Osteocyte (in vitro differentiated cells): ENCODE data around the gene SV2B. TPM values are rescaled to one million over a fixed set of nuclear protein-coding genes. Genes with fewer than 3 reads are reported as not detected.

Experiments
- DNase-seq: peaks from one replicate; pipeline ENCODE4 v3.0.0; 2021; ENCODE audit warnings: mixed read lengths; ENCODE audit not compliant: unreplicated experiment; ENCODE audit errors: extremely low spot score
- H3K27ac Mint-ChIP-seq: one replicate; pipeline ENCODE4 v1.8.0; 2021; ENCODE audit warnings: mild to moderate bottlenecking, mixed read lengths; ENCODE audit not compliant: unreplicated experiment
- H3K27me3 Mint-ChIP-seq: one replicate; pipeline ENCODE4 v1.8.0; 2021; ENCODE audit warnings: mixed read lengths; ENCODE audit not compliant: unreplicated experiment
- H3K36me3 Mint-ChIP-seq: one replicate; pipeline ENCODE4 v1.8.0; 2021; ENCODE audit warnings: mixed read lengths; ENCODE audit not compliant: unreplicated experiment
- H3K4me1 Mint-ChIP-seq: one replicate; pipeline ENCODE4 v1.8.0; 2021; ENCODE audit warnings: mixed read lengths; ENCODE audit not compliant: unreplicated experiment
- H3K4me3 Mint-ChIP-seq: one replicate; pipeline ENCODE4 v1.8.0; 2021; ENCODE audit warnings: mild to moderate bottlenecking, moderate library complexity, mixed read lengths; ENCODE audit not compliant: unreplicated experiment
- H3K9me3 Mint-ChIP-seq: one replicate; pipeline ENCODE4 v1.8.0; 2021; ENCODE audit warnings: mixed read lengths; ENCODE audit not compliant: unreplicated experiment
- total RNA-seq: library from RNA; stranded (reverse); gene quantifications from 2 replicates; pipeline ENCODE4 v1.2.1, GENCODE V29; 2021
- TF ChIP-seq, protein P1 (sequence below): fragments of 200-600 bp; sonication (generic); IDR thresholded peaks from 2 replicates; pipeline ENCODE4 v1.5.0; 2021; ENCODE audit warnings: antibody characterized with exemption, mild to moderate bottlenecking, moderate library complexity

SV2B gene
- total RNA-seq, 1 donor from 2014 or later, result not detected

DNA sequence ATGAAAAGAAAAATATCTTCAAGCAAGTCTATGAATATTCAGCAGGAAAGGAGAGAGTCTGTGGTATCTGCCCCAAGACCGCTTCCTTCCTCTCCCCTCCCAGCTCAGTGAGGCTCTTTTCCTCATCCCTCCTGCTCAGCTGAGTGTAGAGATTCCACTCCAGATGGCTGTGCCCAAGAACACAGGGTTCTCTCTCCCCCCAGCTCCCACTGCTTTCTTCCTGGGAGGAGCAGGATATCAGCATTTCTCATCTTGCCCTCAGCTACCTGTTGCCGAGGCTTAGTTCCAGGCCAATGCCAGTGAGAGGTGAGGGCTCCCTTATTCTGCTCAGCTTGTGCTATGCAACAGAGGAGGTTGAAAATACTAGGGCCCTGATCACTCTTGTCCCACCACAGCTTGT, 211.9 kb downstream of the SV2B start:
- Mint-ChIP-seq H3K27me3 (peaks cover 6% of the 10 kb centered on the region), H3K4me3 (no peak overlapping the region), H3K4me1 (no peaks in the 10 kb centered on the region), H3K27ac (no peak overlapping the region), H3K9me3 (no peaks in the 10 kb centered on the region), H3K36me3 (no peaks in the 10 kb centered on the region)
- no peak for DNase-seq
- TF ChIP-seq, protein P1, sequence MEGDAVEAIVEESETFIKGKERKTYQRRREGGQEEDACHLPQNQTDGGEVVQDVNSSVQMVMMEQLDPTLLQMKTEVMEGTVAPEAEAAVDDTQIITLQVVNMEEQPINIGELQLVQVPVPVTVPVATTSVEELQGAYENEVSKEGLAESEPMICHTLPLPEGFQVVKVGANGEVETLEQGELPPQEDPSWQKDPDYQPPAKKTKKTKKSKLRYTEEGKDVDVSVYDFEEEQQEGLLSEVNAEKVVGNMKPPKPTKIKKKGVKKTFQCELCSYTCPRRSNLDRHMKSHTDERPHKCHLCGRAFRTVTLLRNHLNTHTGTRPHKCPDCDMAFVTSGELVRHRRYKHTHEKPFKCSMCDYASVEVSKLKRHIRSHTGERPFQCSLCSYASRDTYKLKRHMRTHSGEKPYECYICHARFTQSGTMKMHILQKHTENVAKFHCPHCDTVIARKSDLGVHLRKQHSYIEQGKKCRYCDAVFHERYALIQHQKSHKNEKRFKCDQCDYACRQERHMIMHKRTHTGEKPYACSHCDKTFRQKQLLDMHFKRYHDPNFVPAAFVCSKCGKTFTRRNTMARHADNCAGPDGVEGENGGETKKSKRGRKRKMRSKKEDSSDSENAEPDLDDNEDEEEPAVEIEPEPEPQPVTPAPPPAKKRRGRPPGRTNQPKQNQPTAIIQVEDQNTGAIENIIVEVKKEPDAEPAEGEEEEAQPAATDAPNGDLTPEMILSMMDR, result no peak

DNA sequence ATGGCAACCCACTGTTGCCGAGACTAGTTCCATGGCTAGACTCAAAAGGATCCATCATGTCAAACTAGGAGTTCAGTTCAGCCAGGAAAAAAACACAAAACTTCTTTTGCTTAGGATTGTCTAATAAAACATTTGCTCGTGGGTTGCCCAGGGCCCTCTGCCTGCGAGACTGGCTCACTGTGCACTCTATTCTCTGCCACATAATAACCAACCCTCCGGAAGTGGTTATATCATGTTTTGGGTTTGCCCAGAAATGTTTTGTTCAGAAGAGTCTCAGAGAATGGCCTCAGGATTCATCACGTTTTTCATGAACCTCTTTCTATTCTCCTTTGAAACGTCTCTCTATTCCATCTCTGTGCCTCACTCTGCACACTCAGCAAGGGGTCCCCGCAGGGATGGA, 216.1 kb downstream of the SV2B start:
- TF ChIP-seq, protein P1, result no peak
- Mint-ChIP-seq H3K4me1 (no peaks in the 10 kb centered on the region), H3K4me3 (no peak overlapping the region), H3K9me3 (no peaks in the 10 kb centered on the region), H3K27me3 (peaks cover 2% of the 10 kb centered on the region), H3K27ac (no peak overlapping the region), H3K36me3 (no peaks in the 10 kb centered on the region)
- DNase-seq, result no peak

DNA sequence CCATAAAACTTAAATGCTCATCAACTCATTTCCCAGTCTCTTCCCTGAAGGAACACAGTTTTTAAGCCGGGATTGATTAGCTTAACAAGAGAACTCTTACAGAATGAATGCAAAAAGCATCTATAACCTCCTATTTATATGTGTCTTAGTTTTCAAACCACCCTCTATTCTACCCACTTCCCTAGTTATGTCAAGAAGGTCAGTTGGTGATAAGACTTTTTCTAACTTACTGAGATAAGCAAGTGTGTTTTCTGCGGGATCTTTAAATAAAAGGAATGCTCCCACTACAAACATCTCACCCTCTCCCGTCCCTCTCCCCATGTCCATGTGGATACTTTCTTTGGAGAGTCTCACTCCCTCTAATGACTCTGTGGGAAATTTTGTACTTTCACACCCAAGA, 218.5 kb downstream of the SV2B start:
- Mint-ChIP-seq H3K4me3 (no peak overlapping the region), H3K27ac (no peak overlapping the region), H3K4me1 (no peaks in the 10 kb centered on the region), H3K9me3 (no peaks in the 10 kb centered on the region), H3K36me3 (no peaks in the 10 kb centered on the region), H3K27me3 (peaks cover 2% of the 10 kb centered on the region)
- DNase-seq, result no peak
- TF ChIP-seq, protein P1, result no peak

DNA sequence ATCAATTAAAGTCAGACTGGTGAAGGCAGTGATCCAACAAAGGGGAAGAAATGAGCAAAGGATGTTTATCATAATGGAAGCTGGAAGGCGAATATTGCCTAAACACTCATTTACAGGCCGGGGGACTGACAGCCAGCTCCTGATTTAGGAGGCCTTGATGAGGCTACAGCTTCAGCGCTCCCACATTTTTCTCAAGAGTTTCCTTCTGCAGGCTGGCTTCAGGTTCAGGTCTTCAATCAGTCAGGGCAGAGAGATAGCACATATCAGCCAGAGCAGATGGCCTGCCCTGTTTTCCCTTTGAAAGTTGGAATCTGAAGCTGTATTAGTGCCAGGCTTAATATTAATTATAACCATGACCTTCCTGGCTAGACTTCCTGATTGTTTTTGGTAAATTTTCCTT, 218.9 kb downstream of the SV2B start:
- Mint-ChIP-seq H3K4me1 (no peaks in the 10 kb centered on the region), H3K27ac (no peak overlapping the region), H3K9me3 (no peaks in the 10 kb centered on the region), H3K36me3 (no peaks in the 10 kb centered on the region), H3K27me3 (peaks cover 2% of the 10 kb centered on the region), H3K4me3 (no peak overlapping the region)
- DNase-seq, result no peak
- TF ChIP-seq, protein P1, result no peak

DNA sequence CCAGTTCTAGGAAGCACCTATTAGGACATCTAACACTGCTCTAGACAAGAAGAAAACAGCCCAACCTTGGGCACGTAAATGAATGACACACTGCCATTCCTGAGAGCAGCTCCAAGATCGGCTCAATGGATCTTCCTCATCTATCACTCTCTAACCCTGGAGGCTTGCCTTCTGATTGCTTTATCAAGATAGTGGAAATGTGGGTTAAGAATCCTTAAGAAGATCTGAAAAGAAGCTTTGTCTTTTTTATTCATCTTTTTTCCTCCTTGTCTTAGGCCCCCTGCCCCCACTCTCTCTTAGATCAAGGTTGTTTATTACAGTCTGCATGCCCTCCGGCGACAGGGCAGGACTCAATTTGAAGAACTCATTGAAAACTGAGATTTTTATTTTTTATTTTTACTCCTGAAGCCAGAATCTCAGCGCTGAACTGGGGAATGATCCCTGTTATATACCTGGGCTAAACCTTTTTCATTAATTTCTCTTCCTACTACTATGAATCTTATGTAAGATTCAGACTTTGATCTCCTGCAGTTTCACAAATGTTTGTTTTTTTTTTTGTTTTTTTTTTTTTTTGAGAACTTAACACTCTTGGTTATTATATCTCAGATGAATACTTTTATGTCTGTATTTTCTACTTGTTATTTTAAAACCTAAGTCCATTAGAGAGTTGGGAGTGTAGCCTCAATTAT, 219.5 kb downstream of the SV2B start:
- TF ChIP-seq, protein P1, result no peak

More for the DNA sequence above, 219.5 kb downstream of the SV2B start:
- H3K4me1 Mint-ChIP-seq, result no peaks in the 10 kb centered on the region
- no peak overlapping the region for H3K27ac Mint-ChIP-seq
- DNase-seq, result no peak
- no peaks in the 10 kb centered on the region for H3K9me3 Mint-ChIP-seq
- H3K4me3 Mint-ChIP-seq, result no peak overlapping the region
- no peaks in the 10 kb centered on the region for H3K36me3 Mint-ChIP-seq
- peaks cover 2% of the 10 kb centered on the region for H3K27me3 Mint-ChIP-seq
